Lung (tissue), 12 donors: Measurements from ENCODE around the gene SSTR3. TPM values are rescaled to one million over a fixed set of nuclear protein-coding genes. Genes with fewer than 3 reads are reported as not detected.

Source experiments
- ATAC-seq: fragments of 200-7000 bp; cut with Tn5 transposase; one replicate; pipeline ENCODE4 v1.9.1; 2020; ENCODE audit warnings: moderate number of reproducible peaks; ENCODE audit not compliant: insufficient read depth, low FRiP score
- DNase-seq, 3 donors: peaks; one replicate each; pipeline ENCODE4 v3.0.0-alpha.2; 2013 to 2017
- H3K27ac ChIP-seq, 2 donors: one replicate each; pipeline ENCODE4 v1.5.1; 2013; ENCODE audit warnings: mild to moderate bottlenecking in 2 of 2, moderate library complexity in 2 of 2, control low read depth in 1 of 2, inconsistent platforms in 1 of 2, low read depth in 1 of 2, low read length in 1 of 2
- H3K27me3 ChIP-seq, 3 donors: one replicate each; pipeline ENCODE4 v1.5.1; 2013; ENCODE audit warnings: low read length in 2 of 3; ENCODE audit not compliant: control insufficient read depth in 3 of 3, insufficient read depth in 3 of 3
- H3K36me3 ChIP-seq, 4 donors: one replicate each; pipeline ENCODE4 v1.5.1; 2013; ENCODE audit warnings: low read length in 4 of 4, mild to moderate bottlenecking in 1 of 4, moderate library complexity in 1 of 4; ENCODE audit not compliant: control insufficient read depth in 4 of 4, insufficient read depth in 4 of 4
- H3K4me1 ChIP-seq, 5 donors: one replicate each; pipeline ENCODE4 v1.5.1; 2013; ENCODE audit warnings: low read length in 5 of 5, mild to moderate bottlenecking in 2 of 5, moderate library complexity in 1 of 5; ENCODE audit not compliant: control insufficient read depth in 5 of 5, insufficient read depth in 5 of 5
- H3K4me3 ChIP-seq: one replicate; pipeline ENCODE4 v1.5.1; 2013; ENCODE audit warnings: mild to moderate bottlenecking, control low read depth, moderate library complexity
- H3K9ac ChIP-seq, 2 donors: one replicate each; pipeline ENCODE4 v1.5.1; 2013; ENCODE audit warnings: low read length in 2 of 2, control low read depth in 1 of 2; ENCODE audit not compliant: insufficient read depth in 1 of 2
- H3K9me3 ChIP-seq, 4 donors: one replicate each; pipeline ENCODE4 v1.5.1; 2013; ENCODE audit warnings: low read length in 3 of 4, mild to moderate bottlenecking in 1 of 4, moderate library complexity in 1 of 4; ENCODE audit not compliant: control insufficient read depth in 4 of 4, insufficient read depth in 3 of 4
- WGBS, 2 donors: extraction: QIAGEN DNeasy Blood & Tissue Kit; methylation state at CpG; one replicate each; pipeline ENCODE4 v1.1.7; 2013; 5-methylcytosine and 5-hydroxymethylcytosine counted together
- polyA plus RNA-seq, 2 donors: library from polyadenylated mRNA; stranded (reverse); fragments of 200-250 nt; gene quantifications; one replicate each; pipeline ENCODE4 v1.2.1, GENCODE V29; 2013
- total RNA-seq, 2 donors: library from RNA; depleted of rRNA in 1 of 2; stranded (reverse); fragments of >200 nt in 1 of 2; gene quantifications; one replicate each; pipeline ENCODE4 v1.2.1, GENCODE V29; 2014 to 2021
- TF ChIP-seq, protein P1 (sequence below): IDR thresholded peaks from 2 replicates; pipeline ENCODE4 v1.5.1; 2012; ENCODE audit warnings: mild to moderate bottlenecking; ENCODE audit errors: control extremely low read depth, extremely low read depth
- donor health status: control.
- donor health status: control.
- donor health status: Bipolar disorder and iron deficiency.
- donor health status: healthy.
- donor health status: DM: yes; HTN: yes; CAD: no.

Gene SSTR3
- total and polyA plus RNA-seq, 4 donors = 0.04 to 0.87 (median 0.10) TPM

DNA sequence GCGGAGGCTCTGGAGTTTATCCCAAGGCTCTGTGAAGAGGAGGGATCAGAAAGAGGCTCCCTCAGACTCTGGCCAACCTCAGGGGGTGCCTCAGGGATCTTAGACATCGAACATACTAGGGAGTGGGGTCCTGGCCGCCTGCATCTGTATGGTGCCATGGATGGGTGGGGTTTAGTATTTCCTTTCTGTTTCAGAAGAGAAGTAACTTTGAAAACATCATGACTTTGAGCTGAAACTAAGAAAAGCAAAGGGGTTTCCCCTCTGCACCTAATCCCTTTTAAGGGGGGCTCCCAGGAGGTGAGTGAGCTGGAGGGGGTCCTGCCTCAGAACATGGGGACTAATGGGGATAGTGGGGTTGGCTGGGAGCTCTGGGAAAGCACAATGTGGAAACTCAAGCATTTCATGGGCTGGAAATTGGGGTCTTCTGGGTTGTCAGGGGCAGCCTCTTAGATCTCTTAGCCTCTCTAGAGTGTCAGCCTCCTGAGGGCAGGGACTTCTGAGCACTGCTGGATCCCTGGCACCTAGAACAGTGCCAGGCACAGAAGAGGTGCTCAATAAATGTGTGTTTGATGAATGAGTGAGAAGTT is 11.8 kb upstream of the SSTR3 start:
- no peak for ATAC-seq
- no peak overlapping the region for H3K27ac ChIP-seq

DNA sequence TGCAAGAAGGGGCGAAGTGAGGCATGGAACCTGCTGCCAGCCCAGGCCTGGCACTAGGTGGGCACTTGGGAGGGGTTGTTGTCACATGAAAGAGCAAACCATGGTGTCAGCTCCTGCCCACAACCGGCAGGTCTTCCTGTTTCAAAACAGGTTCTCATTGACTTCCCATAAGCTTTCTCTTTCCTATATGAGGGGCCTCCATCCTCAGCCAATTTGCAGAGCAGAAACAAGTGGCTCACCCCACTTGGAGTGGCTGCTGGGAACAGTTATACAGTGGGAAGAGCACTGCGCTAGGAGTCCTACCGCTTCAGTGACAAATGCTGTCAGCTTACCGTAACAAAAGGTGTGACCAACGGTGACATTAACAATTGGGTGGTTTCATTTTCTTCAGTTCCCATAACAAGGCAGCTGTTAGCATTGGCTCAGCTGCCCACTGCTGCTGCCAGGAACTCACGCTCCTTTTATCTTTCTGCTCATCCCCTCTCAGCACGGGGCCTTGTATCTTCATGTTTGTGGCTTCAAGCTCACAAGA is 10.2 kb upstream of the SSTR3 start:
- 33 to 66% methylated on average over 8 of the region's 8 CpGs for WGBS, 2 donors
- no peak overlapping the region for H3K9ac ChIP-seq
- no peaks in the 10 kb centered on the region for H3K27me3 ChIP-seq
- H3K9me3 ChIP-seq = peaks cover 0 to 5% (median 0%) of the 10 kb centered on the region in 4 donors
- DNase-seq (no peak), ATAC-seq (no peak)
- no peak overlapping the region for H3K4me3 ChIP-seq
- peaks cover 0 to 1% (median 0%) of the 10 kb centered on the region in 4 donors for H3K36me3 ChIP-seq
- TF ChIP-seq, protein P1, sequence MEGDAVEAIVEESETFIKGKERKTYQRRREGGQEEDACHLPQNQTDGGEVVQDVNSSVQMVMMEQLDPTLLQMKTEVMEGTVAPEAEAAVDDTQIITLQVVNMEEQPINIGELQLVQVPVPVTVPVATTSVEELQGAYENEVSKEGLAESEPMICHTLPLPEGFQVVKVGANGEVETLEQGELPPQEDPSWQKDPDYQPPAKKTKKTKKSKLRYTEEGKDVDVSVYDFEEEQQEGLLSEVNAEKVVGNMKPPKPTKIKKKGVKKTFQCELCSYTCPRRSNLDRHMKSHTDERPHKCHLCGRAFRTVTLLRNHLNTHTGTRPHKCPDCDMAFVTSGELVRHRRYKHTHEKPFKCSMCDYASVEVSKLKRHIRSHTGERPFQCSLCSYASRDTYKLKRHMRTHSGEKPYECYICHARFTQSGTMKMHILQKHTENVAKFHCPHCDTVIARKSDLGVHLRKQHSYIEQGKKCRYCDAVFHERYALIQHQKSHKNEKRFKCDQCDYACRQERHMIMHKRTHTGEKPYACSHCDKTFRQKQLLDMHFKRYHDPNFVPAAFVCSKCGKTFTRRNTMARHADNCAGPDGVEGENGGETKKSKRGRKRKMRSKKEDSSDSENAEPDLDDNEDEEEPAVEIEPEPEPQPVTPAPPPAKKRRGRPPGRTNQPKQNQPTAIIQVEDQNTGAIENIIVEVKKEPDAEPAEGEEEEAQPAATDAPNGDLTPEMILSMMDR = no peak
- no peaks in the 10 kb centered on the region for H3K4me1 ChIP-seq
- peak overlapping the region in 1 of 2 donors; percentile 57 for H3K27ac ChIP-seq

More for the DNA sequence above, 11.8 kb upstream of the SSTR3 start:
- WGBS, 2 donors = 66 to 72% methylated on average over 3 of the region's 3 CpGs
- Histone ChIP-seq H3K4me3 (no peak overlapping the region), H3K27me3 (no peaks in the 10 kb centered on the region), H3K9ac (no peak overlapping the region), H3K9me3 (peaks cover 0 to 5% (median 0%) of the 10 kb centered on the region in 4 donors), H3K4me1 (peaks cover 0 to 10% (median 1%) of the 10 kb centered on the region in 5 donors), H3K36me3 (peaks cover 0 to 1% (median 0%) of the 10 kb centered on the region in 4 donors)
- DNase-seq = no peak
- TF ChIP-seq, protein P1 = no peak

DNA sequence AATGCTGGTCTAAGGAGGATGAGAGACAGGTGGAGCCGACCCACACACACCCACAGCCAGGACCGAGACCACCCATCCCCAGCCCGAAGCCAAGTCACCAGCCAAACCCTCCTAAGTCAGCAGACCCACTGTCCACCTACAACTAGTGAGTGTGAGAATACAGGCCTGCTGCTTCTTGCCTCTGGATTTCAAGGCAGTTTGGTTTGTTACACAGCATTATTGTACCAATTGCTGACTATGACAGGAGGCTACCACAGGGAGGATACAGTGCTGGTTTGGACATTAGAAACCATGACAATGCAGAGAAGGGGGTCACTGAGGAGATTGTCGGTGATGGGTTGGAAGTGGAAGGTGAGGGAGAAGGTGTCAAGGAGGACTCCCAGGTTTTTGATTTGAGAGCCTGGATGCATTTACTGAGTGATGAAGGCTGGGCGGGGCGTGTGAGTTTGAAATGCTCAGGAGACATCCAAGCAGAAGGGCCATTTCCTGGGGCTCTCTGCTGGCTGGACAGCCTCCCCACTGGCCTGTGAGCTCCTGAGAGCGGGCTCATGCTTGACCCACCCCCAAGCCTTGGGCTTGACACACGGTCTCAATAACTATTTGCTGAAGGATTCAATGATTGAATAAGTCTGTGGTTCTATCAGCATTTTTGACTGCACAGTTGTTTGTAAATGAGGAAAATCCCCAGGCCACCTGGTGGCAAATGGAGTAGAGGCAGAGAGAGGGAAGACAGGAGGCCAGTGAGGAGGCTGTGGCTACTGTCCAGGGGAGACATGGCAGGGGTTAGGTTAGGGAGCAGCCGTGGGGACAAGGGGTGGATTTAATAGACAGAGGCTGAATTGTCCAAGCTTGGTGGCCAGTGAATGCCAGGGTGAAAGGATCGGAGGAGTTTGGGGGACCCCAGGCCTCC is 9.4 kb upstream of the SSTR3 start:
- no peak for DNase-seq
- Histone ChIP-seq H3K4me3 (no peak overlapping the region), H3K9ac (no peak overlapping the region), H3K36me3 (peaks cover 0 to 1% (median 0%) of the 10 kb centered on the region in 4 donors), H3K27ac (peak overlapping the region in 1 of 2 donors; percentile 57), H3K27me3 (no peaks in the 10 kb centered on the region), H3K9me3 (peaks cover 0 to 5% (median 0%) of the 10 kb centered on the region in 4 donors), H3K4me1 (no peaks in the 10 kb centered on the region)
- ATAC-seq = no peak
- TF ChIP-seq, protein P1 = no peak
- WGBS, 2 donors = 92 to 94% methylated on average over 10 of the region's 10 CpGs
